Measurements from ENCODE around the gene ABCD3. TPM values are rescaled to one million over a fixed set of nuclear protein-coding genes. Genes with fewer than 3 reads are reported as not detected.
A peak's percentile ranks its signal among the peaks of the same experiment; 100 is the strongest.

ABCD3 gene
- total and polyA plus RNA-seq, 2 of the 13 experiments (the other 11 are each of a cell fraction or from before 2014, with no cell fraction given), result 27.5 to 166 TPM

DNA sequence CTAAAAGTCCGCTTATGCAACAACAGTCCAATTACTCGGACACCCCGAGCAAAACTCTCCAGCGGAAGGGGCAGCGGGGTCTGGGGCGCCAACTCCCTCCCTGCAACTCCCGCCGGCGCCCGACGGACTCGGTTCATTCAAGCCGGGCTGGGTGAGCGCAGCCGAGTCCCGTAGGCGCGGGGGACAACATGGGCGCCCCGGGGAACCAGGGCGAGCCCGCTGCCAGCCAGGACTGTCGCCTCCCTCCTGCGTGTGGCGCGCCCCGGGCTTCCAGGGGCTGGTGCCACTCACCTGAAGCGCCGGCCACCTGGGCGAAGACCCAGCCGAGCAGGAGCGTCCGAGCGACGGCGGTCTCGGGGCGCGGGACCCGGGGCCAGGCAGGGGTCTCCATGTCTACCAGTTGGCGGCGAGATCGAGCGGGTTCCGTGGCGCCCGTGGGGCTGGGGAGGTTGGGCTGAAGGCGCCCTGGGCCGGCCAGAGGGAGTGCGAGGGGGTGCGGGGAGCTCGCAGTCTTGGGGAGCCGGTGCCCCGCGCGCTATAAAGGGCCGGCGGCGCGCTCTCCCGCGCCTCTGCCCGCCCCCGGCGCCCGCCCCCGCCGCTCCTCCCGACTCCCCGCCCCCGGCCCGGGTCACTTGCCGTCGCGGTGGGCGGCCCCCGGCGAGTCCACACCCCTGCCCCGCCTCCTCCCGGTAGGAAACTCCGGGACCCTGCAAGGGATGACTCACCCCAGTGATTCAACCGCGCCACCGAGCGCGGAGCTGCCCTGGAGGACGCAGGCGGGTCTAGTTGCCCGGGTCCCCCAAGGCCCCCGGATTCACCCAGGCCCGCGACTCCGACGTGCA, 123.3 kb downstream of the ABCD3 start, which contains the start of gene F3 (continued):
- TF ChIP-seq, protein P1, sequence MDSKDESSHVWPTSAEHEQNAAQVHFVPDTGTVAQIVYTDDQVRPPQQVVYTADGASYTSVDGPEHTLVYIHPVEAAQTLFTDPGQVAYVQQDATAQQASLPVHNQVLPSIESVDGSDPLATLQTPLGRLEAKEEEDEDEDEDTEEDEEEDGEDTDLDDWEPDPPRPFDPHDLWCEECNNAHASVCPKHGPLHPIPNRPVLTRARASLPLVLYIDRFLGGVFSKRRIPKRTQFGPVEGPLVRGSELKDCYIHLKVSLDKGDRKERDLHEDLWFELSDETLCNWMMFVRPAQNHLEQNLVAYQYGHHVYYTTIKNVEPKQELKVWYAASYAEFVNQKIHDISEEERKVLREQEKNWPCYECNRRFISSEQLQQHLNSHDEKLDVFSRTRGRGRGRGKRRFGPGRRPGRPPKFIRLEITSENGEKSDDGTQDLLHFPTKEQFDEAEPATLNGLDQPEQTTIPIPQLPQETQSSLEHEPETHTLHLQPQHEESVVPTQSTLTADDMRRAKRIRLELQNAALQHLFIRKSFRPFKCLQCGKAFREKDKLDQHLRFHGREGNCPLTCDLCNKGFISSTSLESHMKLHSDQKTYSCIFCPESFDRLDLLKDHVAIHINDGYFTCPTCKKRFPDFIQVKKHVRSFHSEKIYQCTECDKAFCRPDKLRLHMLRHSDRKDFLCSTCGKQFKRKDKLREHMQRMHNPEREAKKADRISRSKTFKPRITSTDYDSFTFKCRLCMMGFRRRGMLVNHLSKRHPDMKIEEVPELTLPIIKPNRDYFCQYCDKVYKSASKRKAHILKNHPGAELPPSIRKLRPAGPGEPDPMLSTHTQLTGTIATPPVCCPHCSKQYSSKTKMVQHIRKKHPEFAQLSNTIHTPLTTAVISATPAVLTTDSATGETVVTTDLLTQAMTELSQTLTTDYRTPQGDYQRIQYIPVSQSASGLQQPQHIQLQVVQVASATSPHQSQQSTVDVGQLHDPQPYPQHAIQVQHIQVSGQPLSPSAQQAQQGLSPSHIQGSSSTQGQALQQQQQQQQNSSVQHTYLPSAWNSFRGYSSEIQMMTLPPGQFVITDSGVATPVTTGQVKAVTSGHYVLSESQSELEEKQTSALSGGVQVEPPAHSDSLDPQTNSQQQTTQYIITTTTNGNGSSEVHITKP (CRISPR knock-in tag; IDR thresholded peaks at IDR 0.05; ENCODE audit: low read depth), result no peak; the same call in 1 of the 2 replicates
- TF ChIP-seq MED8 (CRISPR knock-in tag; IDR thresholded peaks at IDR 0.05; ENCODE audit: insufficient replicate concordance) (no peak), POGZ (CRISPR knock-in tag; IDR thresholded peaks at IDR 0.05) (0 out of 2 replicates have a peak, but pooled peaks have one; percentile 5), ZNF737 (CRISPR knock-in tag; IDR thresholded peaks at IDR 0.05; ENCODE audit: borderline replicate concordance) (no peak), ZNF350 (CRISPR knock-in tag; IDR thresholded peaks at IDR 0.05; ENCODE audit: borderline replicate concordance, low read depth) (no peak), ZBTB42 (CRISPR knock-in tag; IDR thresholded peaks at IDR 0.05) (no peak; the same call in 1 of the 2 replicates), ZNF543 (CRISPR knock-in tag; IDR thresholded peaks at IDR 0.05) (0 out of 2 replicates have a peak, but pooled peaks have one; percentile 54), BORCS8-MEF2B (CRISPR knock-in tag; IDR thresholded peaks at IDR 0.05) (no peak), AGO2 (optimal IDR thresholded peaks at IDR 0.05; ENCODE audit: low read depth, low read length) (peak; percentile 20), MYC (CRISPR knock-in tag; IDR thresholded peaks at IDR 0.05; ENCODE audit: borderline replicate concordance) (peak; percentile 33; the same call in 1 of the 2 replicates), BCL6 (CRISPR knock-in tag; IDR thresholded peaks at IDR 0.05) (0 out of 2 replicates have a peak, but pooled peaks have one; percentile 29), MZF1 (CRISPR knock-in tag; IDR thresholded peaks at IDR 0.05; ENCODE audit: borderline replicate concordance) (no peak)
- TF ChIP-seq, protein P2, sequence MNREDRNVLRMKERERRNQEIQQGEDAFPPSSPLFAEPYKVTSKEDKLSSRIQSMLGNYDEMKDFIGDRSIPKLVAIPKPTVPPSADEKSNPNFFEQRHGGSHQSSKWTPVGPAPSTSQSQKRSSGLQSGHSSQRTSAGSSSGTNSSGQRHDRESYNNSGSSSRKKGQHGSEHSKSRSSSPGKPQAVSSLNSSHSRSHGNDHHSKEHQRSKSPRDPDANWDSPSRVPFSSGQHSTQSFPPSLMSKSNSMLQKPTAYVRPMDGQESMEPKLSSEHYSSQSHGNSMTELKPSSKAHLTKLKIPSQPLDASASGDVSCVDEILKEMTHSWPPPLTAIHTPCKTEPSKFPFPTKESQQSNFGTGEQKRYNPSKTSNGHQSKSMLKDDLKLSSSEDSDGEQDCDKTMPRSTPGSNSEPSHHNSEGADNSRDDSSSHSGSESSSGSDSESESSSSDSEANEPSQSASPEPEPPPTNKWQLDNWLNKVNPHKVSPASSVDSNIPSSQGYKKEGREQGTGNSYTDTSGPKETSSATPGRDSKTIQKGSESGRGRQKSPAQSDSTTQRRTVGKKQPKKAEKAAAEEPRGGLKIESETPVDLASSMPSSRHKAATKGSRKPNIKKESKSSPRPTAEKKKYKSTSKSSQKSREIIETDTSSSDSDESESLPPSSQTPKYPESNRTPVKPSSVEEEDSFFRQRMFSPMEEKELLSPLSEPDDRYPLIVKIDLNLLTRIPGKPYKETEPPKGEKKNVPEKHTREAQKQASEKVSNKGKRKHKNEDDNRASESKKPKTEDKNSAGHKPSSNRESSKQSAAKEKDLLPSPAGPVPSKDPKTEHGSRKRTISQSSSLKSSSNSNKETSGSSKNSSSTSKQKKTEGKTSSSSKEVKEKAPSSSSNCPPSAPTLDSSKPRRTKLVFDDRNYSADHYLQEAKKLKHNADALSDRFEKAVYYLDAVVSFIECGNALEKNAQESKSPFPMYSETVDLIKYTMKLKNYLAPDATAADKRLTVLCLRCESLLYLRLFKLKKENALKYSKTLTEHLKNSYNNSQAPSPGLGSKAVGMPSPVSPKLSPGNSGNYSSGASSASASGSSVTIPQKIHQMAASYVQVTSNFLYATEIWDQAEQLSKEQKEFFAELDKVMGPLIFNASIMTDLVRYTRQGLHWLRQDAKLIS (CRISPR knock-in tag; IDR thresholded peaks at IDR 0.05), result no peak
- TF ChIP-seq, protein P3, sequence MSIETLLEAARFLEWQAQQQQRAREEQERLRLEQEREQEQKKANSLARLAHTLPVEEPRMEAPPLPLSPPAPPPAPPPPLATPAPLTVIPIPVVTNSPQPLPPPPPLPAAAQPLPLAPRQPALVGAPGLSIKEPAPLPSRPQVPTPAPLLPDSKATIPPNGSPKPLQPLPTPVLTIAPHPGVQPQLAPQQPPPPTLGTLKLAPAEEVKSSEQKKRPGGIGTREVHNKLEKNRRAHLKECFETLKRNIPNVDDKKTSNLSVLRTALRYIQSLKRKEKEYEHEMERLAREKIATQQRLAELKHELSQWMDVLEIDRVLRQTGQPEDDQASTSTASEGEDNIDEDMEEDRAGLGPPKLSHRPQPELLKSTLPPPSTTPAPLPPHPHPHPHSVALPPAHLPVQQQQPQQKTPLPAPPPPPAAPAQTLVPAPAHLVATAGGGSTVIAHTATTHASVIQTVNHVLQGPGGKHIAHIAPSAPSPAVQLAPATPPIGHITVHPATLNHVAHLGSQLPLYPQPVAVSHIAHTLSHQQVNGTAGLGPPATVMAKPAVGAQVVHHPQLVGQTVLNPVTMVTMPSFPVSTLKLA (IDR thresholded peaks at IDR 0.05), result no peak
- TF ChIP-seq, protein P4, sequence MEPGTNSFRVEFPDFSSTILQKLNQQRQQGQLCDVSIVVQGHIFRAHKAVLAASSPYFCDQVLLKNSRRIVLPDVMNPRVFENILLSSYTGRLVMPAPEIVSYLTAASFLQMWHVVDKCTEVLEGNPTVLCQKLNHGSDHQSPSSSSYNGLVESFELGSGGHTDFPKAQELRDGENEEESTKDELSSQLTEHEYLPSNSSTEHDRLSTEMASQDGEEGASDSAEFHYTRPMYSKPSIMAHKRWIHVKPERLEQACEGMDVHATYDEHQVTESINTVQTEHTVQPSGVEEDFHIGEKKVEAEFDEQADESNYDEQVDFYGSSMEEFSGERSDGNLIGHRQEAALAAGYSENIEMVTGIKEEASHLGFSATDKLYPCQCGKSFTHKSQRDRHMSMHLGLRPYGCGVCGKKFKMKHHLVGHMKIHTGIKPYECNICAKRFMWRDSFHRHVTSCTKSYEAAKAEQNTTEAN (CRISPR knock-in tag; conservative IDR thresholded peaks at IDR 0.05), result no peak
- TF ChIP-seq, protein P5, sequence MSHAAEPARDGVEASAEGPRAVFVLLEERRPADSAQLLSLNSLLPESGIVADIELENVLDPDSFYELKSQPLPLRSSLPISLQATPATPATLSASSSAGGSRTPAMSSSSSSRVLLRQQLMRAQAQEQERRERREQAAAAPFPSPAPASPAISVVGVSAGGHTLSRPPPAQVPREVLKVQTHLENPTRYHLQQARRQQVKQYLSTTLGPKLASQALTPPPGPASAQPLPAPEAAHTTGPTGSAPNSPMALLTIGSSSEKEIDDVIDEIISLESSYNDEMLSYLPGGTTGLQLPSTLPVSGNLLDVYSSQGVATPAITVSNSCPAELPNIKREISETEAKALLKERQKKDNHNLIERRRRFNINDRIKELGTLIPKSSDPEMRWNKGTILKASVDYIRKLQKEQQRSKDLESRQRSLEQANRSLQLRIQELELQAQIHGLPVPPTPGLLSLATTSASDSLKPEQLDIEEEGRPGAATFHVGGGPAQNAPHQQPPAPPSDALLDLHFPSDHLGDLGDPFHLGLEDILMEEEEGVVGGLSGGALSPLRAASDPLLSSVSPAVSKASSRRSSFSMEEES (CRISPR knock-in tag; IDR thresholded peaks at IDR 0.05), result no peak

All from HepG2 (cell line).